ENCODE data around the gene DPY30. TPM values are rescaled to one million over a fixed set of nuclear protein-coding genes. Genes with fewer than 3 reads are reported as not detected.
"Not testable (repeated sequence)": the region's sequence is repeated elsewhere in the genome, so short reads cannot be mapped to it uniquely, and the experiment has no call there.

DPY30 gene
- total RNA-seq, 1 experiment from 2014 or later: 105 TPM

DNA sequence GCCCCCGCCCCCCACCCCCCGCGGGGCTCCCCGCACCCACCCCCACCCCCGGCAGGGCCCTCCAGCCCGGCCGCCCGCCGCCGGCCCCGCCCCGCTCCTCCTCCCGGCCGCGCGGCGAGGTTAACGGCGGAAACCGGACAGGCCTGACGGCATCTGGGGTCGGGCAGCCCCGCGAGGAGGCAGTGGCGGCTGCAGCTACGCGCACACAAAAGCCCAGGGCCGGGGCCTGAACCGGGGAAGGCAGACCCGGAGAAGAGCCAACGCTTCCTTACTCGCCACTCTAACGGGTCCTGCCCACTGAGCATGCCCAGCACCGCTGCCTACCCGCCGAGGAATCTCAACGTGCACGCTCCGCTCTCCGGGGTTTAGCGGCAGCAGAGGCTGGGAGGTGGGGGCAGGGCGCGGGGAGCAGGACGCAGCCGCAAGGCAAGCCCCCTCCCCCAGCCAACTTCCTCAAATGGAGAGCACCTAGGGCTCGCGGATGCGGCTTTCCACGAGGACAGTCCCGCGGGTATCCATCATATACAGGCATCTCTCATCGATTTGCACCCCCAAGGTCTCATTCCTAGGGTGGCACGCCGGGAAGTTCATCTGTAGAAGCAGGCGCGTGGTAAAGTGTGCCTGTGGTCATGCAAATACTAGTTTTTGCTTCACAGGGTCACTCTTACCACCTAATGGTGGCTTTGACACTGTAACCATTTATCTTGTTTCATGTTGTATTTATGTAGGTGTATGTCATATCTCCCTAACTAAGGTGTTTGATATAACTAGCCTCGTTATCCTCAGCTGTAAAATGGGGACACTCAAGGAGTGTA is 28.7 kb downstream of the DPY30 start, which contains the start of gene MEMO1:
Gene MEMO1, minus strand, starts transcription at position 339 of the 815 bp plus-strand sequence. CDS start 761 bp downstream, outside the sequence.
- intact Hi-C loops (cut with micrococcal nuclease; ENCODE audit: unreplicated experiment): no loop called here
- ChIA-PET CTCF (no interaction called here), POLR2A (interaction anchor here (0.6 to 0.7 kb wide), 2 partner anchors 11 to 218 kb away, joined by 3 to 8 read pairs; no protein-coding TSS in a partner anchor)
- Histone ChIP-seq H3K27ac (ENCODE audit: low read length) (peak within 1 kb of the TSS; percentile 100), H3K27me3 (ENCODE audit: control insufficient read depth, insufficient read depth, low read length) (no peaks in the 10 kb centered on the region), H3K4me3 (ENCODE audit: low read depth in 2 of 2, low read length in 2 of 2) (peak within 1 kb of the TSS; percentile 88 to 96), H3K36me3 (ENCODE audit: control insufficient read depth, insufficient read depth, low read length) (no peaks in the 10 kb centered on the region; the same call in 1 of the 2 replicates), H3K9me3 (ENCODE audit: control insufficient read depth, insufficient read depth, low read depth, low read length) (no peaks in the 10 kb centered on the region), H3K4me1 (ENCODE audit: control insufficient read depth, insufficient read depth, low read length) (peaks cover 23% of the 10 kb centered on the region)
- DNase-seq (ENCODE audit: low read depth, low spot score) (peak; percentile 77), ATAC-seq (peak; percentile 89)
- peak; percentile 93 for TF ChIP-seq POLR2AphosphoS5 (IDR thresholded peaks at IDR 0.05; ENCODE audit: low read depth, low read length)
- TF ChIP-seq, protein P1, sequence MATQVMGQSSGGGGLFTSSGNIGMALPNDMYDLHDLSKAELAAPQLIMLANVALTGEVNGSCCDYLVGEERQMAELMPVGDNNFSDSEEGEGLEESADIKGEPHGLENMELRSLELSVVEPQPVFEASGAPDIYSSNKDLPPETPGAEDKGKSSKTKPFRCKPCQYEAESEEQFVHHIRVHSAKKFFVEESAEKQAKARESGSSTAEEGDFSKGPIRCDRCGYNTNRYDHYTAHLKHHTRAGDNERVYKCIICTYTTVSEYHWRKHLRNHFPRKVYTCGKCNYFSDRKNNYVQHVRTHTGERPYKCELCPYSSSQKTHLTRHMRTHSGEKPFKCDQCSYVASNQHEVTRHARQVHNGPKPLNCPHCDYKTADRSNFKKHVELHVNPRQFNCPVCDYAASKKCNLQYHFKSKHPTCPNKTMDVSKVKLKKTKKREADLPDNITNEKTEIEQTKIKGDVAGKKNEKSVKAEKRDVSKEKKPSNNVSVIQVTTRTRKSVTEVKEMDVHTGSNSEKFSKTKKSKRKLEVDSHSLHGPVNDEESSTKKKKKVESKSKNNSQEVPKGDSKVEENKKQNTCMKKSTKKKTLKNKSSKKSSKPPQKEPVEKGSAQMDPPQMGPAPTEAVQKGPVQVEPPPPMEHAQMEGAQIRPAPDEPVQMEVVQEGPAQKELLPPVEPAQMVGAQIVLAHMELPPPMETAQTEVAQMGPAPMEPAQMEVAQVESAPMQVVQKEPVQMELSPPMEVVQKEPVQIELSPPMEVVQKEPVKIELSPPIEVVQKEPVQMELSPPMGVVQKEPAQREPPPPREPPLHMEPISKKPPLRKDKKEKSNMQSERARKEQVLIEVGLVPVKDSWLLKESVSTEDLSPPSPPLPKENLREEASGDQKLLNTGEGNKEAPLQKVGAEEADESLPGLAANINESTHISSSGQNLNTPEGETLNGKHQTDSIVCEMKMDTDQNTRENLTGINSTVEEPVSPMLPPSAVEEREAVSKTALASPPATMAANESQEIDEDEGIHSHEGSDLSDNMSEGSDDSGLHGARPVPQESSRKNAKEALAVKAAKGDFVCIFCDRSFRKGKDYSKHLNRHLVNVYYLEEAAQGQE (IDR thresholded peaks at IDR 0.05; ENCODE audit: insufficient read depth in 1 of 2, low read depth in 2 of 2, low read length in 1 of 2): peak in 1 of 2 experiments; percentile 55; a peak in 1 of 4 replicates
- TF ChIP-seq SIN3A (IDR thresholded peaks at IDR 0.05; ENCODE audit: borderline replicate concordance, insufficient read depth, low read depth, low read length): 0 out of 2 replicates have a peak, but pooled peaks have one; percentile 64
- no peak for TF ChIP-seq TCF7L2 (IDR thresholded peaks at IDR 0.05; ENCODE audit: low read depth, low read length)
- TF ChIP-seq, protein P2, sequence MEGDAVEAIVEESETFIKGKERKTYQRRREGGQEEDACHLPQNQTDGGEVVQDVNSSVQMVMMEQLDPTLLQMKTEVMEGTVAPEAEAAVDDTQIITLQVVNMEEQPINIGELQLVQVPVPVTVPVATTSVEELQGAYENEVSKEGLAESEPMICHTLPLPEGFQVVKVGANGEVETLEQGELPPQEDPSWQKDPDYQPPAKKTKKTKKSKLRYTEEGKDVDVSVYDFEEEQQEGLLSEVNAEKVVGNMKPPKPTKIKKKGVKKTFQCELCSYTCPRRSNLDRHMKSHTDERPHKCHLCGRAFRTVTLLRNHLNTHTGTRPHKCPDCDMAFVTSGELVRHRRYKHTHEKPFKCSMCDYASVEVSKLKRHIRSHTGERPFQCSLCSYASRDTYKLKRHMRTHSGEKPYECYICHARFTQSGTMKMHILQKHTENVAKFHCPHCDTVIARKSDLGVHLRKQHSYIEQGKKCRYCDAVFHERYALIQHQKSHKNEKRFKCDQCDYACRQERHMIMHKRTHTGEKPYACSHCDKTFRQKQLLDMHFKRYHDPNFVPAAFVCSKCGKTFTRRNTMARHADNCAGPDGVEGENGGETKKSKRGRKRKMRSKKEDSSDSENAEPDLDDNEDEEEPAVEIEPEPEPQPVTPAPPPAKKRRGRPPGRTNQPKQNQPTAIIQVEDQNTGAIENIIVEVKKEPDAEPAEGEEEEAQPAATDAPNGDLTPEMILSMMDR (IDR thresholded peaks at IDR 0.05): no peak
- BruUV-seq (replicated peaks): no TSS peak
- in situ Hi-C loops (cut with HindIII; ENCODE audit: low pct_unique_long_range_greater_than_20kb, low sequenced_read_pairs): no loop called here

DNA sequence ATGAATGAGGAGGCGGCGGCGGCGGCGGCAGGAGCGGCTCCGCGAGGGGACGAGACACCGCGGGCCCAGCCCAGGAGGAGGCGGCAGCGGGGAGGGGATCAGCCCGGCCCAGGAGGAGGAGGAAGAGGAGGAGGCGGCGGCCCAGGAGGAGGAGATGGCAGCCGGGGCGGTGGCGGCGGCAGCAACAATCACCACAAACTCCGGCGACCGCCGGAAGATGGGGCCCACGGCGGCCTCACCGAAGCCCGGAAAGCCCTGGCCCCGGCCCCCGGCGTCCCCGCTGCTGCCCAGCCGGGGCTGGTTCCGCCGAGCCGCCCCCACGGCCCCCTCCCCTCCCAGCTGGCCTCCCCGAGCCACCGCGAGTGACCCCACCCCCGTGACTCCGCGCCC is 29.3 kb downstream of the DPY30 start:
- H3K9me3 ChIP-seq (ENCODE audit: control insufficient read depth, insufficient read depth, low read depth, low read length); intact Hi-C loops (cut with micrococcal nuclease; ENCODE audit: unreplicated experiment); CTCF ChIA-PET; POLR2A ChIA-PET; H3K36me3 ChIP-seq (ENCODE audit: control insufficient read depth, insufficient read depth, low read length); in situ Hi-C loops (cut with HindIII; ENCODE audit: low pct_unique_long_range_greater_than_20kb, low sequenced_read_pairs); DNase-seq (ENCODE audit: low read depth, low spot score); H3K27ac ChIP-seq (ENCODE audit: low read length); BruUV-seq (replicated peaks); H3K27me3 ChIP-seq (ENCODE audit: control insufficient read depth, insufficient read depth, low read length): not testable (repeated sequence)
- ATAC-seq: peak; percentile 90
- H3K4me3 ChIP-seq (ENCODE audit: low read depth in 2 of 2, low read length in 2 of 2): peak overlapping the region in 1 of 2 experiments; percentile 96; a peak in 2 of 4 replicates
- 0 out of 2 replicates have a peak, but pooled peaks have one; percentile 3 for TF ChIP-seq SIN3A (IDR thresholded peaks at IDR 0.05; ENCODE audit: borderline replicate concordance, insufficient read depth, low read depth, low read length)
- H3K4me1 ChIP-seq (ENCODE audit: control insufficient read depth, insufficient read depth, low read length): peaks cover 25% of the 10 kb centered on the region

Data from Panc1 (cell line).